Measurements from ENCODE around the gene TFPT. TPM values are rescaled to one million over a fixed set of nuclear protein-coding genes. Genes with fewer than 3 reads are reported as not detected.

TFPT gene
- total RNA-seq, 1 experiment from 2014 or later: 45.4 TPM

DNA sequence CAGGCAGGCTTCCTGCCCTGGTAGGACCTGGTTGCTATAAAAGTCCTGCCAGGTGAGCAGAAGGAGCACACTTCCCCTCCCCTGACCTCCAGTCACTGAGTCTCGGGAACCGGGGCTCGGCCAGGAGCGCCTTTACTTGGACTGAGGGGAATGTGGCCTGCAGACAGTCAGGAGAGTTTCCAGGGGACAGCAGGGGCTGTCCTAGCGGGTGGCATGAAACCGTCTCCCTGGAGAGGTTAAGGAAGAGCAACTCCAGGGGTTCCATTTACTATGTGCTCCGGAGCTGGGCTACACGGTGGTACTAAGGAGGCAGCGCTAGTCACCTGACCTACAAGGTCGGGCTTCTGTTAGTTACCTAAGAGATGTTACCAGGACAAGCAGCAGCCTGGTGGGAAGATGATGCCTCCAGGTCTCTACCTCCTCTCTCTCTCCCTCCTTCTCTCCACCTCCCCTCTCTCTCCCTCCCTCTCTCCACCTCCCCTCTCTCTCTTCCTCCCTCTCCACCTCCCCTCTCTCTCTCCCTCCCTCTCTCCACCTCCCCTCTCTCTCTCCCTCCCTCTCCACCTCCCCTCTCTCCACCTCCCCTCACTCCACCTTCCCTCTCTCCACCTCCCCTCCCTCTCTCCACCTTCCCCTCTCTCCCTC, 18.0 kb upstream of the TFPT start:
- no peak overlapping the region for H3K4me3 ChIP-seq (ENCODE audit: low read depth in 2 of 2, low read length in 2 of 2)
- peaks cover under 1% of the 10 kb centered on the region; the same call in 1 of the 2 replicates for H3K36me3 ChIP-seq (ENCODE audit: control insufficient read depth, insufficient read depth, low read length)
- intact Hi-C loops (cut with micrococcal nuclease; ENCODE audit: unreplicated experiment): no loop called here
- BruUV-seq (replicated peaks): no TSS peak
- DNase-seq (ENCODE audit: low read depth, low spot score): no peak
- ChIA-PET CTCF (no interaction called here), POLR2A (no interaction called here)
- no peaks in the 10 kb centered on the region for H3K27me3 ChIP-seq (ENCODE audit: control insufficient read depth, insufficient read depth, low read length)
- H3K27ac ChIP-seq (ENCODE audit: low read length): no peak overlapping the region
- no peak for ATAC-seq
- peaks cover 4% of the 10 kb centered on the region; the same call in 1 of the 2 replicates for H3K4me1 ChIP-seq (ENCODE audit: control insufficient read depth, insufficient read depth, low read length)
- no peaks in the 10 kb centered on the region for H3K9me3 ChIP-seq (ENCODE audit: control insufficient read depth, insufficient read depth, low read depth, low read length)
- TF ChIP-seq POLR2AphosphoS5 (IDR thresholded peaks at IDR 0.05; ENCODE audit: low read depth, low read length) (peak; percentile 60), TCF7L2 (IDR thresholded peaks at IDR 0.05; ENCODE audit: low read depth, low read length) (no peak)
- in situ Hi-C loops (cut with HindIII; ENCODE audit: low pct_unique_long_range_greater_than_20kb, low sequenced_read_pairs): no loop called here

DNA sequence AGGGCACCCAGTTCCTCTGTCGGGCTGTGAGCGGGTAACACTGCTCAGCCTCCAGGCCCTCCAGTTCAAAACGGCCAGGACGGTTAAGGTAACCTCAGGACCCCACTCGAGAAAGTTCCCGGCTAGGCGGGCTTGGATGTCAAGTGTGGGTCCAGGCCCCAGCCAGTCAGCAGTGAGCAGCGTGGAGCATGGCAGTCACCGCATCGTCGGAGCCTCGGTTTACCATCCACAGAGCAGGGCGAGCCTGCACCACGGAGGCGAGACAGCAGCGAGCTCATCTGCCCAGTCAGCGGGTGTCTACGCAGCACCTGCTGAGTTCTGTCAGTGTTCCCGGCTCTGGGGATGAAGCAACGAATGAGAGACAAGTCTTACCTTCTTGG, 14.2 kb upstream of the TFPT start:
- intact Hi-C loops (cut with micrococcal nuclease; ENCODE audit: unreplicated experiment): no loop called here
- Histone ChIP-seq H3K27me3 (ENCODE audit: control insufficient read depth, insufficient read depth, low read length) (no peaks in the 10 kb centered on the region), H3K4me1 (ENCODE audit: control insufficient read depth, insufficient read depth, low read length) (peaks cover 2% of the 10 kb centered on the region; the same call in 1 of the 2 replicates), H3K27ac (ENCODE audit: low read length) (no peak overlapping the region), H3K36me3 (ENCODE audit: control insufficient read depth, insufficient read depth, low read length) (peaks cover 13% of the 10 kb centered on the region), H3K9me3 (ENCODE audit: control insufficient read depth, insufficient read depth, low read depth, low read length) (no peaks in the 10 kb centered on the region), H3K4me3 (ENCODE audit: low read depth in 2 of 2, low read length in 2 of 2) (no peak overlapping the region)
- ATAC-seq (no peak), DNase-seq (ENCODE audit: low read depth, low spot score) (no peak)
- in situ Hi-C loops (cut with HindIII; ENCODE audit: low pct_unique_long_range_greater_than_20kb, low sequenced_read_pairs): no loop called here
- ChIA-PET POLR2A (no interaction called here), CTCF (no interaction called here)
- BruUV-seq (replicated peaks): no TSS peak
- TF ChIP-seq, protein P1, sequence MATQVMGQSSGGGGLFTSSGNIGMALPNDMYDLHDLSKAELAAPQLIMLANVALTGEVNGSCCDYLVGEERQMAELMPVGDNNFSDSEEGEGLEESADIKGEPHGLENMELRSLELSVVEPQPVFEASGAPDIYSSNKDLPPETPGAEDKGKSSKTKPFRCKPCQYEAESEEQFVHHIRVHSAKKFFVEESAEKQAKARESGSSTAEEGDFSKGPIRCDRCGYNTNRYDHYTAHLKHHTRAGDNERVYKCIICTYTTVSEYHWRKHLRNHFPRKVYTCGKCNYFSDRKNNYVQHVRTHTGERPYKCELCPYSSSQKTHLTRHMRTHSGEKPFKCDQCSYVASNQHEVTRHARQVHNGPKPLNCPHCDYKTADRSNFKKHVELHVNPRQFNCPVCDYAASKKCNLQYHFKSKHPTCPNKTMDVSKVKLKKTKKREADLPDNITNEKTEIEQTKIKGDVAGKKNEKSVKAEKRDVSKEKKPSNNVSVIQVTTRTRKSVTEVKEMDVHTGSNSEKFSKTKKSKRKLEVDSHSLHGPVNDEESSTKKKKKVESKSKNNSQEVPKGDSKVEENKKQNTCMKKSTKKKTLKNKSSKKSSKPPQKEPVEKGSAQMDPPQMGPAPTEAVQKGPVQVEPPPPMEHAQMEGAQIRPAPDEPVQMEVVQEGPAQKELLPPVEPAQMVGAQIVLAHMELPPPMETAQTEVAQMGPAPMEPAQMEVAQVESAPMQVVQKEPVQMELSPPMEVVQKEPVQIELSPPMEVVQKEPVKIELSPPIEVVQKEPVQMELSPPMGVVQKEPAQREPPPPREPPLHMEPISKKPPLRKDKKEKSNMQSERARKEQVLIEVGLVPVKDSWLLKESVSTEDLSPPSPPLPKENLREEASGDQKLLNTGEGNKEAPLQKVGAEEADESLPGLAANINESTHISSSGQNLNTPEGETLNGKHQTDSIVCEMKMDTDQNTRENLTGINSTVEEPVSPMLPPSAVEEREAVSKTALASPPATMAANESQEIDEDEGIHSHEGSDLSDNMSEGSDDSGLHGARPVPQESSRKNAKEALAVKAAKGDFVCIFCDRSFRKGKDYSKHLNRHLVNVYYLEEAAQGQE (IDR thresholded peaks at IDR 0.05; ENCODE audit: insufficient read depth in 1 of 2, low read depth in 2 of 2, low read length in 1 of 2): no peak
- TF ChIP-seq, protein P2, sequence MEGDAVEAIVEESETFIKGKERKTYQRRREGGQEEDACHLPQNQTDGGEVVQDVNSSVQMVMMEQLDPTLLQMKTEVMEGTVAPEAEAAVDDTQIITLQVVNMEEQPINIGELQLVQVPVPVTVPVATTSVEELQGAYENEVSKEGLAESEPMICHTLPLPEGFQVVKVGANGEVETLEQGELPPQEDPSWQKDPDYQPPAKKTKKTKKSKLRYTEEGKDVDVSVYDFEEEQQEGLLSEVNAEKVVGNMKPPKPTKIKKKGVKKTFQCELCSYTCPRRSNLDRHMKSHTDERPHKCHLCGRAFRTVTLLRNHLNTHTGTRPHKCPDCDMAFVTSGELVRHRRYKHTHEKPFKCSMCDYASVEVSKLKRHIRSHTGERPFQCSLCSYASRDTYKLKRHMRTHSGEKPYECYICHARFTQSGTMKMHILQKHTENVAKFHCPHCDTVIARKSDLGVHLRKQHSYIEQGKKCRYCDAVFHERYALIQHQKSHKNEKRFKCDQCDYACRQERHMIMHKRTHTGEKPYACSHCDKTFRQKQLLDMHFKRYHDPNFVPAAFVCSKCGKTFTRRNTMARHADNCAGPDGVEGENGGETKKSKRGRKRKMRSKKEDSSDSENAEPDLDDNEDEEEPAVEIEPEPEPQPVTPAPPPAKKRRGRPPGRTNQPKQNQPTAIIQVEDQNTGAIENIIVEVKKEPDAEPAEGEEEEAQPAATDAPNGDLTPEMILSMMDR (IDR thresholded peaks at IDR 0.05): no peak
- TF ChIP-seq TCF7L2 (IDR thresholded peaks at IDR 0.05; ENCODE audit: low read depth, low read length): no peak
- no peak for TF ChIP-seq POLR2AphosphoS5 (IDR thresholded peaks at IDR 0.05; ENCODE audit: low read depth, low read length)
- no peak for TF ChIP-seq SIN3A (IDR thresholded peaks at IDR 0.05; ENCODE audit: borderline replicate concordance, insufficient read depth, low read depth, low read length)

DNA sequence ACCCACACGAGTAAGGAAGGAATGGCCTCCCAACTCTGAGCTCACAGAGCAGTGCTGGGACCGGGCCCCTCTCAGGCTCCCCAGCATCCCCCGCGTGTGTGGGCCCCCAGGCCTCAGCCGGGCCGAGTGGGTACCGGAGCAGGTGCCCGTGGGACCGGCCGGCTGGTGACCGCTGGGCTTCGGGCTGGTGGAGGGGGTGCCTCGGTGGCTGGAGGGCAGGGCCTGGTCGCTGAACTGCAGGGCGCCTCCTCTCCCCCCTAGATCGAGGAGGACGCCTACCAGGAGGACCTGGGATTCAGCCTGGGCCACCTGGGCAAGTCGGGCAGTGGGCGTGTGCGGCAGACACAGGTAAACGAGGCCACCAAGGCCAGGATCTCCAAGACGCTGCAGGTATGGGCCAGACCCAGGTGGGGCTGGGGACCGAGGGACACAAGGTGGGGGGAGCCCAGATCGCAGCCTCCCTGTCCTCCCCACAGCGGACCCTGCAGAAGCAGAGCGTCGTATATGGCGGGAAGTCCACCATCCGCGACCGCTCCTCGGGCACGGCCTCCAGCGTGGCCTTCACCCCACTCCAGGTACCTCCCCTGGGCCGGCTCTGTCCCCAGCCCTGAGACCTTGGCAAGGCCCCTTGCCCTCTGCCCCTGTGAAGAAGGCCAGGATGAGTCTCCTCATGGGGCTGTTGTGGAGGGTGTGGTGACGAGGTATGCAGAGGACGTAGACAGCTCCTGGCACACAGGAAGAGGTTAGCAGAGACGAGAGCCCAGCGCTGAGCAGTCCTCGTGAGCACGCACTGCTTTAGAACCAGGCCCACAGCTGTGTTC, 13.5 kb upstream of the TFPT start:
- BruUV-seq (replicated peaks): no TSS peak
- intact Hi-C loops (cut with micrococcal nuclease; ENCODE audit: unreplicated experiment): no loop called here
- DNase-seq (ENCODE audit: low read depth, low spot score) (no peak), ATAC-seq (no peak)
- Histone ChIP-seq H3K36me3 (ENCODE audit: control insufficient read depth, insufficient read depth, low read length) (peaks cover 17% of the 10 kb centered on the region), H3K4me1 (ENCODE audit: control insufficient read depth, insufficient read depth, low read length) (no peaks in the 10 kb centered on the region), H3K9me3 (ENCODE audit: control insufficient read depth, insufficient read depth, low read depth, low read length) (no peaks in the 10 kb centered on the region), H3K27ac (ENCODE audit: low read length) (no peak overlapping the region), H3K4me3 (ENCODE audit: low read depth in 2 of 2, low read length in 2 of 2) (no peak overlapping the region), H3K27me3 (ENCODE audit: control insufficient read depth, insufficient read depth, low read length) (no peaks in the 10 kb centered on the region)
- in situ Hi-C loops (cut with HindIII; ENCODE audit: low pct_unique_long_range_greater_than_20kb, low sequenced_read_pairs): no loop called here
- TF ChIP-seq TCF7L2 (IDR thresholded peaks at IDR 0.05; ENCODE audit: low read depth, low read length): no peak
- ChIA-PET POLR2A (no interaction called here), CTCF (no interaction called here)
